BJ (cell line): ENCODE results near the gene COIL. TPM values are rescaled to one million over a fixed set of nuclear protein-coding genes. Genes with fewer than 3 reads are reported as not detected.
"Not testable (repeated sequence)": the region's sequence is repeated elsewhere in the genome, so short reads cannot be mapped to it uniquely, and the experiment has no call there.

Source experiments
- CTCF ChIA-PET: fragments of 350-600 bp; formaldehyde crosslinking; extraction: SDS; loops from one replicate; lab custom pipeline; 2021; ENCODE audit warnings: antibody characterized with exemption, inconsistent platforms; lab: Yijun Ruan, JAX
- POLR2A ChIA-PET: fragments of 300-600 bp; sonication (Branson Sonifier 250); formaldehyde crosslinking; extraction: SDS; loops from one replicate; lab custom pipeline; 2021; ENCODE audit warnings: antibody characterized with exemption; lab: Charles Lee
- DNase-seq: peaks from one replicate; pipeline ENCODE4 v3.0.0-alpha.2; 2011; ENCODE audit warnings: low read depth
- H3K27me3 ChIP-seq: 2 replicates; pipeline ENCODE4 v1.6.0; 2011; ENCODE audit warnings: low read length; ENCODE audit not compliant: control insufficient read depth, insufficient read depth
- H3K36me3 ChIP-seq: 2 replicates; pipeline ENCODE4 v1.5.1; 2011; ENCODE audit warnings: low read length; ENCODE audit not compliant: control insufficient read depth, insufficient read depth
- H3K4me3 ChIP-seq: 2 replicates; pipeline ENCODE4 v1.5.1; 2011; ENCODE audit warnings: low read depth, mild to moderate bottlenecking, control low read depth, low read length
- CTCF ChIP-seq: IDR thresholded peaks from 2 replicates; pipeline ENCODE4 v1.5.1; 2011; ENCODE audit warnings: low read depth, mild to moderate bottlenecking, control low read depth, inconsistent platforms, low read length, moderate library complexity; ENCODE audit not compliant: insufficient read depth
- polyA plus RNA-seq: library from polyadenylated mRNA; depleted of rRNA; stranded (reverse); fragments of >200 nt; gene quantifications from 2 replicates; pipeline ENCODE4 v1.2.3, GENCODE V29; 2011

COIL gene
- polyA plus RNA-seq, 1 experiment: 2.8 TPM

DNA sequence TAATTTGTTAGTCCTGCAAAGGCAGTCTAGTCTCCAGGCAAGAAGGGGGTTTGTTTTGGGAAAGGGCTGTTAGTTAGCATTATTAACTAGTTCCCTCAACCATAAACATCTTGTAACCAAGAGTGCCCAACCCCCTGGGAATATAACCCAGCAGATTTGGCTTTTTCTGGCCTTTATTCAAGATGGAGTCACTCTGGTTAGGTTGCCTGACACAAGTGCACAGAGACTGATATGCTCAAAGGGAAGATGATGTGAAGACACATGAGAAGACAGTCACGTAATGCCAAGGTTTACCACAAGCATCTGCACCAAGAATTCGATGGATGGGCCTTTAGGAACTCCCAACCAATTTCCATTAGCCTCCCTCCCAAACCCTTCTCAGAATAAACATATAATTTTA is 13.2 kb upstream of the COIL start:
- CTCF ChIA-PET: no interaction called here
- POLR2A ChIA-PET: no interaction called here
- H3K4me3 ChIP-seq: no peak overlapping the region

DNA sequence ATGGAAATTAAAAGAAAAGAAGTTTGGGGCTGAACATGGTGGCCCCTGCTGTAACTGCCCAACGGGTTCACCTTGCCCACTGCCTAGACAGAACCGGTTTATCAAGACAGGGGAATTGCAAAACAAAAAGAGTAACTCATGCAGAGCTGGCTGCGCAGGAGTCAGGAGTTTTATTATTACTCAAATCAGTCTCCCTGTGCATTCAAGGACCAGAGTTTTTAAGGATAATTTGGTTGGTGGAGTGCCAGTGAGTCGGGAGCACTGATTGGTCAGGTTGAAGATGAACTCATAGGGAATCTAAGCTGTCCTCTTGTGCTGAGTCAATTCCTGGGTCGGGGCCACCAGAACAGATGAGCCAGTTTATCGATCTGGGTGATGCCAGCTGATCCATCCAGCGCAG is 12.7 kb upstream of the COIL start:
- no peak for TF ChIP-seq CTCF
- no peak for DNase-seq
- Histone ChIP-seq H3K36me3 (no peaks in the 10 kb centered on the region), H3K27me3 (no peaks in the 10 kb centered on the region; the same call in 1 of the 2 replicates), H3K4me3 (no peak overlapping the region)
- POLR2A ChIA-PET: no interaction called here
- CTCF ChIA-PET: no interaction called here

More for the DNA sequence above, 13.2 kb upstream of the COIL start:
- DNase-seq: no peak
- no peaks in the 10 kb centered on the region; the same call in 1 of the 2 replicates for H3K27me3 ChIP-seq
- H3K36me3 ChIP-seq: no peaks in the 10 kb centered on the region
- TF ChIP-seq CTCF: no peak

DNA sequence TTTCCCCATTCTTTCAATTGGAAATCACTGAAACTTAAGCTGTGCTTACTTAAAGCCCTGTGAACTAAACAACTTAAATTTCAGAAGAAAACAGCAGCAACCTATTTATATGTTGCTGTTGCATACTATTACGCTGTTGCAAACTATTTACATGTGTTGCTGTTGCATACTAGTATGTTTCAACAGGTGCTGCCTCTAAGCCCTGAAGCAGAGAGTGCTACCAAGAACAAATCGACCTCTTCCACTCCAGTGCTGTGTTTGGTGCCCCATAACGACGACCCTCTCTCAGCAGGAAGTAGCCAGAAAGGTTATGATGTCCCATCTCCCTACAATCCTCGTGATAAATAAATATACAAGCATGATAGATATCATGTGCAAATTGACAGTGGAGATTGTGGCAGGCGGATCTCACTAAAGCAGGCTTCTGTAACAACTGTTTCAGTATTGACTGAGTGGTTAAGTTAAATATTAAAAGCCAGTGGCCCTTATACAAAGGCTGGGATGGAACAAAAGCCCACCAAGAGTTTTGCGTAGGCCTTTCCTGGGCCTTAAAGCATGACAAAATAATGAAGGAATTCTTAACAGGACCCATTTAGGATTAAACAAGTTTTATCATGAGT is 11.4 kb upstream of the COIL start:
- DNase-seq: no peak
- H3K4me3 ChIP-seq: no peak overlapping the region
- no peak for TF ChIP-seq CTCF
- no peaks in the 10 kb centered on the region; the same call in 1 of the 2 replicates for H3K27me3 ChIP-seq
- ChIA-PET POLR2A (no interaction called here), CTCF (no interaction called here)
- H3K36me3 ChIP-seq: no peaks in the 10 kb centered on the region

DNA sequence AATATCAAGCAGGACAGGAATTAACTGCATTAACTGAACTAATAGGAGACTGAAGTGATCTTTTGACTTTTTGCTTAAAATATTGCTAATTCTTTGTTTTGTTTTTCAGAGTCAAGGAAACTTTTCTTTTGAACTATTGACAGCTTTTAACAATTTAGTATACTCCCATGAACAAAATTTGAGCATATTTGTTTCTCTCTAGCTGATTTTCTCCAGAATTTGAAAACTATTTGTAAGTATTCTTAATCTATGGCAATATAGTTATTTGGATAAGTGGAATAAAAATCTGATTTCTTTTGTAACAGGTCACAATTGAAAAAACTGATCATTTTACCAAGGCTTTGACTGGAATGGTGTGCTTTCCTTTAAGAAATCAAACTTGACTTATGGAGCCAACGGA is 10.1 kb upstream of the COIL start:
- ChIA-PET CTCF (no interaction called here), POLR2A (no interaction called here)
- Histone ChIP-seq H3K36me3 (no peaks in the 10 kb centered on the region), H3K4me3 (no peak overlapping the region), H3K27me3 (no peaks in the 10 kb centered on the region; the same call in 1 of the 2 replicates)
- TF ChIP-seq CTCF: no peak
- DNase-seq: no peak

DNA sequence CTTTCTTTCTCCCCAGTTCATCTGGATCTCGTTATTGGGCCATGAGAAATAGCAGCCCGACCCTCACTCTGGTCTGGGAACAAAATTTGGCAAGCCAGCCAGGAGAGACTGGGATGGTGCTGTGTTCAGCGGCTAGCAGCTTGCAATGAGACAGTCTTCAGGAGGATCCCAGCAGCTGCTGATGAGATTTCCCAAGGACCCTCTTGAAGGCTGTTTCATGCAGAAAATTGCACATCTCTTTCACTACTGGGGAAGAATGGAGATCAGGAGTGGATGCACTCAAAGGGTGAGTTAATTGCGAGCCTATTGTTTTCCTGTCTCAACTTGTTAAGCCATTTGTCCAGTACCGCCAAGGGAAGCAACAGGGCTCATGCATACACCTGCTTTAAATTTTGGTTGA is 5.5 kb upstream of the COIL start:
- H3K4me3 ChIP-seq: no peak overlapping the region
- DNase-seq: no peak
- no peaks in the 10 kb centered on the region for H3K27me3 ChIP-seq
- no peak for TF ChIP-seq CTCF
- H3K36me3 ChIP-seq: no peaks in the 10 kb centered on the region
- ChIA-PET POLR2A (no interaction called here), CTCF (interaction anchor here (0.5 to 1.7 kb wide), 2 partner anchors 12 to 269 kb away, joined by 3 to 4 read pairs; no protein-coding TSS in a partner anchor)

- CTCF ChIA-PET: interaction anchor here (1.1 kb wide), 1 partner anchor 138 kb away, joined by 3 read pairs; no protein-coding TSS in a partner anchor
- POLR2A ChIA-PET, H3K27me3 ChIP-seq: not testable (repeated sequence)
Observed at GRCh38 chr17:56965681-56966080, 4.8 kb upstream of the COIL start.

GRCh38 chr17:56965241-56965640 is 4.4 kb upstream of the COIL start:
- DNase-seq, POLR2A ChIA-PET, H3K4me3 ChIP-seq, H3K36me3 ChIP-seq, H3K27me3 ChIP-seq: not testable (repeated sequence)
- CTCF ChIA-PET: interaction anchor here (0.9 to 1.5 kb wide), 3 partner anchors 11 to 146 kb away, joined by 3 to 4 read pairs (median 3); no protein-coding TSS in a partner anchor

More at GRCh38 chr17:56965681-56966080, 4.8 kb upstream of the COIL start:
- DNase-seq, H3K36me3 ChIP-seq, H3K4me3 ChIP-seq: not testable (repeated sequence)
